ENCODE measurements around the gene SRSF4. TPM values are rescaled to one million over a fixed set of nuclear protein-coding genes. Genes with fewer than 3 reads are reported as not detected.
A peak's percentile ranks its signal among the peaks of the same experiment; 100 is the strongest.

The SRSF4 gene
- polyA plus RNA-seq, 3 donors = 114 to 128 (median 117) TPM

- no peak for DNase-seq (ENCODE audit: extremely low read depth in 1 of 11, low read depth in 9 of 11, low spot score in 4 of 11)
Observed at GRCh38 chr1:29210278-29211085, 28.8 kb upstream of the SRSF4 start.

- DNase-seq (ENCODE audit: extremely low read depth in 1 of 11, low read depth in 9 of 11, low spot score in 4 of 11) = no peak
Observed at GRCh38 chr1:29209173-29209572, 27.5 kb upstream of the SRSF4 start.

GRCh38 chr1:29208442-29208841 lies 26.7 kb upstream of the SRSF4 start:
- no peak for DNase-seq (ENCODE audit: extremely low read depth in 1 of 11, low read depth in 9 of 11, low spot score in 4 of 11)

GRCh38 chr1:29202584-29203340 lies 21.1 kb upstream of the SRSF4 start:
- peak; percentile 77 to 93 (median 89) for DNase-seq (ENCODE audit: extremely low read depth in 1 of 11, low read depth in 9 of 11, low spot score in 4 of 11)

GRCh38 chr1:29202053-29202452 lies 20.4 kb upstream of the SRSF4 start:
- DNase-seq (ENCODE audit: extremely low read depth in 1 of 11, low read depth in 9 of 11, low spot score in 4 of 11) = no peak

- no peak for DNase-seq (ENCODE audit: extremely low read depth in 1 of 11, low read depth in 9 of 11, low spot score in 4 of 11)
Observed at GRCh38 chr1:29201595-29202051, 19.9 kb upstream of the SRSF4 start.

- no peak for DNase-seq (ENCODE audit: extremely low read depth in 1 of 11, low read depth in 9 of 11, low spot score in 4 of 11)
Observed at GRCh38 chr1:29200906-29201594, 19.4 kb upstream of the SRSF4 start.

GRCh38 chr1:29197993-29198392 lies 16.3 kb upstream of the SRSF4 start:
- DNase-seq (ENCODE audit: extremely low read depth in 1 of 11, low read depth in 9 of 11, low spot score in 4 of 11) = no peak

GRCh38 chr1:29197590-29197924 lies 15.9 kb upstream of the SRSF4 start:
- no peak for DNase-seq (ENCODE audit: extremely low read depth in 1 of 11, low read depth in 9 of 11, low spot score in 4 of 11)

- no peak for DNase-seq (ENCODE audit: extremely low read depth in 1 of 11, low read depth in 9 of 11, low spot score in 4 of 11)
Observed at GRCh38 chr1:29196863-29197589, 15.3 kb upstream of the SRSF4 start.

GRCh38 chr1:29195881-29196291 lies 14.2 kb upstream of the SRSF4 start:
- DNase-seq (ENCODE audit: extremely low read depth in 1 of 11, low read depth in 9 of 11, low spot score in 4 of 11) = no peak

GRCh38 chr1:29193879-29194455 lies 12.3 kb upstream of the SRSF4 start:
- no peak for DNase-seq (ENCODE audit: extremely low read depth in 1 of 11, low read depth in 9 of 11, low spot score in 4 of 11)

GRCh38 chr1:29190718-29191117 lies 9.0 kb upstream of the SRSF4 start:
- no peak for DNase-seq (ENCODE audit: extremely low read depth in 1 of 11, low read depth in 9 of 11, low spot score in 4 of 11)

GRCh38 chr1:29186707-29187106 lies 5.0 kb upstream of the SRSF4 start:
- no peak for DNase-seq (ENCODE audit: extremely low read depth in 1 of 11, low read depth in 9 of 11, low spot score in 4 of 11)

GRCh38 chr1:29186252-29186651 lies 4.6 kb upstream of the SRSF4 start:
- no peak for DNase-seq (ENCODE audit: extremely low read depth in 1 of 11, low read depth in 9 of 11, low spot score in 4 of 11)

GRCh38 chr1:29183287-29183686 lies 1.6 kb upstream of the SRSF4 start:
- DNase-seq (ENCODE audit: extremely low read depth in 1 of 11, low read depth in 9 of 11, low spot score in 4 of 11) = no peak

GRCh38 chr1:29180497-29181412 lies 945 bp downstream of the SRSF4 start:
- peak in 1 of 11 donors; percentile 38 for DNase-seq (ENCODE audit: extremely low read depth in 1 of 11, low read depth in 9 of 11, low spot score in 4 of 11)

GRCh38 chr1:29179641-29180184 lies 2.0 kb downstream of the SRSF4 start:
- no peak for DNase-seq (ENCODE audit: extremely low read depth in 1 of 11, low read depth in 9 of 11, low spot score in 4 of 11)

Measured in renal cortex interstitium (tissue), 11 donors.